MM.1S (cell line): Measurements from ENCODE around the gene GRK2.

Experiments used
- DNase-seq: peaks from one replicate; pipeline ENCODE4 v3.0.0-alpha.2; 2015
- H2AFZ ChIP-seq: fragments of 300-600 bp; sonication (generic); 2 replicates; pipeline ENCODE4 v1.6.0; 2016; ENCODE audit warnings: antibody characterized with exemption, low read length
- H3F3A ChIP-seq: fragments of 300-600 bp; sonication (generic); 2 replicates; pipeline ENCODE4 v1.6.1; 2016; ENCODE audit warnings: mild to moderate bottlenecking, antibody characterized with exemption, low read length, moderate library complexity, mixed read lengths; ENCODE audit not compliant: insufficient read depth
- H3K27ac ChIP-seq: fragments of 300-600 bp; sonication (generic); 2 replicates; pipeline ENCODE4 v1.5.1; 2016; ENCODE audit warnings: mild to moderate bottlenecking, low read length
- H3K27me3 ChIP-seq: fragments of 300-600 bp; sonication (generic); replicated peaks from 2 replicates; pipeline ENCODE4 v1.6.0; 2016; ENCODE audit warnings: low read length; ENCODE audit not compliant: insufficient read depth
- H3K36me3 ChIP-seq: fragments of 300-600 bp; sonication (generic); replicated peaks from 2 replicates; pipeline ENCODE4 v1.6.1; 2016; ENCODE audit warnings: mild to moderate bottlenecking, low read length, mixed read lengths; ENCODE audit not compliant: insufficient read depth
- H3K4me1 ChIP-seq: fragments of 300-600 bp; sonication (generic); 2 replicates; pipeline ENCODE4 v1.6.1; 2016; ENCODE audit warnings: low read length, mixed read lengths
- H3K4me2 ChIP-seq: fragments of 300-600 bp; sonication (generic); 2 replicates; pipeline ENCODE4 v1.6.0; 2016; ENCODE audit warnings: low read depth, low read length
- H3K4me3 ChIP-seq: fragments of 300-600 bp; sonication (generic); 2 replicates; pipeline ENCODE4 v1.5.1; 2016; ENCODE audit warnings: low read length, mixed read lengths
- H3K79me2 ChIP-seq: fragments of 300-600 bp; sonication (generic); 2 replicates; pipeline ENCODE4 v1.6.1; 2016; ENCODE audit warnings: mixed run types, low read length, mixed read lengths
- H3K9ac ChIP-seq: fragments of 300-600 bp; sonication (generic); 2 replicates; pipeline ENCODE4 v1.6.1; 2016; ENCODE audit warnings: low read length, mixed read lengths
- H3K9me2 ChIP-seq: fragments of 300-600 bp; sonication (generic); replicated peaks from 2 replicates; pipeline ENCODE4 v1.6.1; 2016; ENCODE audit warnings: mild to moderate bottlenecking, low read length, mixed read lengths; ENCODE audit not compliant: insufficient read depth
- H3K9me3 ChIP-seq: fragments of 300-600 bp; sonication (generic); replicated peaks from 2 replicates; pipeline ENCODE4 v1.6.1; 2016; ENCODE audit warnings: mild to moderate bottlenecking, low read length, mixed read lengths; ENCODE audit not compliant: insufficient read depth
- H4K20me1 ChIP-seq: fragments of 300-600 bp; sonication (generic); 2 replicates; pipeline ENCODE4 v1.6.1; 2016; ENCODE audit warnings: mild to moderate bottlenecking, low read length, moderate library complexity, mixed read lengths; ENCODE audit not compliant: insufficient read depth
- EZH2 ChIP-seq: fragments of 300-600 bp; sonication (generic); optimal IDR thresholded peaks from 2 replicates; pipeline ENCODE3; 2017; ENCODE audit warnings: low read depth, mild to moderate bottlenecking, antibody characterized with exemption, low read length, mixed read lengths
- EZH2phosphoT487 ChIP-seq: fragments of 300-600 bp; sonication (generic); IDR thresholded peaks from 2 replicates; pipeline ENCODE4 v1.6.1; 2018; ENCODE audit warnings: antibody characterized with exemption, low read length
- TF ChIP-seq, protein P1 (sequence below): fragments of 300-600 bp; sonication (generic); IDR thresholded peaks from 2 replicates; pipeline ENCODE4 v1.5.1; 2016; ENCODE audit warnings: antibody characterized with exemption, low read length, mixed read lengths

Gene GRK2

DNA sequence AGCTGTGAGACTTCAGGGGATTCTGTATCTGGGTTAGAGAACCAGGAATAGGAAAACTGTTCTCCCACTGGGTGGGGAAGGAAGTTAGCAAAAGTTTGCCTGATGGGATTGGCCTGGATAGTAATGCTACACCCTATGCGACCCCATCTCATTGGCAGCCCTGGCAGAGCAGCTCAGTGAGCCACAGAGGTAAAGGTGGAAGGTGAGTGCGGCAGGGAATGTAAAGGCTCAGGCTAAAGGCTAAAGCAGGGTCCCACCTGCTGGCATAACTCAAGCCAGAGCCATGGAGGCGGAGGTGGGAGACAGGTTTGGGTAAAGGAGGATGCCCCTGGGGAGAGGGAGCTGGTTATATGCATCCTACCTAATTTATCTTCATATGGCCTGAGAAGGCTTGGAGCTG lies 55.8 kb downstream of the GRK2 start:
- Histone ChIP-seq H3K9ac (no peak overlapping the region), H4K20me1 (no peaks in the 10 kb centered on the region), H3K79me2 (no peaks in the 10 kb centered on the region), H3K4me1 (peaks cover 11% of the 10 kb centered on the region; the same call in 1 of the 2 replicates), H3K9me2 (no peaks in the 10 kb centered on the region), H2AFZ (no peak overlapping the region), H3K4me2 (no peak overlapping the region), H3K4me3 (no peak overlapping the region), H3K27ac (no peak overlapping the region; the same call in 1 of the 2 replicates), H3K27me3 (no peaks in the 10 kb centered on the region), H3K9me3 (no peaks in the 10 kb centered on the region), H3F3A (peaks cover 10% of the 10 kb centered on the region), H3K36me3 (no peaks in the 10 kb centered on the region)
- DNase-seq = no peak
- no peak for TF ChIP-seq EZH2
- no peak for TF ChIP-seq EZH2phosphoT487
- TF ChIP-seq, protein P1, sequence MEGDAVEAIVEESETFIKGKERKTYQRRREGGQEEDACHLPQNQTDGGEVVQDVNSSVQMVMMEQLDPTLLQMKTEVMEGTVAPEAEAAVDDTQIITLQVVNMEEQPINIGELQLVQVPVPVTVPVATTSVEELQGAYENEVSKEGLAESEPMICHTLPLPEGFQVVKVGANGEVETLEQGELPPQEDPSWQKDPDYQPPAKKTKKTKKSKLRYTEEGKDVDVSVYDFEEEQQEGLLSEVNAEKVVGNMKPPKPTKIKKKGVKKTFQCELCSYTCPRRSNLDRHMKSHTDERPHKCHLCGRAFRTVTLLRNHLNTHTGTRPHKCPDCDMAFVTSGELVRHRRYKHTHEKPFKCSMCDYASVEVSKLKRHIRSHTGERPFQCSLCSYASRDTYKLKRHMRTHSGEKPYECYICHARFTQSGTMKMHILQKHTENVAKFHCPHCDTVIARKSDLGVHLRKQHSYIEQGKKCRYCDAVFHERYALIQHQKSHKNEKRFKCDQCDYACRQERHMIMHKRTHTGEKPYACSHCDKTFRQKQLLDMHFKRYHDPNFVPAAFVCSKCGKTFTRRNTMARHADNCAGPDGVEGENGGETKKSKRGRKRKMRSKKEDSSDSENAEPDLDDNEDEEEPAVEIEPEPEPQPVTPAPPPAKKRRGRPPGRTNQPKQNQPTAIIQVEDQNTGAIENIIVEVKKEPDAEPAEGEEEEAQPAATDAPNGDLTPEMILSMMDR = no peak

DNA sequence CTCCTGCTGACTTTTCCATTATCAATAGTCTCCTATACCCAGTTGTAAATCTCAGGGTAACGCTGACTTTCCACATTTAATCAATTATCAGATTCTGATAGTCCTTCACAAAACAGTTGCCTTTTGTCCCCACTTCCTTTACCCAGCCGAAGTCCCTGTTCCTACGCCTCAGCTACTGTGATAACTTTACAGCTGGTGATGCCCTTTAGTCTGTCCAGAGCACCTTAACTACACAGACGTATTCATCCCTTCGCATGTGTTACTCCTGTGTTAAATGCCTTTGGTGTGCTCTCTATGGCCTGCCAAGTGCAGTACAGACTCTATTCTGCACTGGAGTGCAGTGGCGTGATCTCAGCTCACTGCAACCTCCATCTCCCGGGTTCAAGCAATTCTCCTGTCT lies 57.3 kb downstream of the GRK2 start:
- Histone ChIP-seq H3K27me3 (no peaks in the 10 kb centered on the region), H3K9me2 (no peaks in the 10 kb centered on the region), H3K4me1 (peaks cover 9% of the 10 kb centered on the region; the same call in 1 of the 2 replicates), H2AFZ (no peak overlapping the region), H3K27ac (no peak overlapping the region), H3K9ac (no peak overlapping the region), H3K9me3 (no peaks in the 10 kb centered on the region), H3K4me2 (no peak overlapping the region), H3K4me3 (no peak overlapping the region), H3K79me2 (no peaks in the 10 kb centered on the region), H4K20me1 (no peaks in the 10 kb centered on the region), H3K36me3 (no peaks in the 10 kb centered on the region), H3F3A (0 out of 2 replicates have a peak, but pooled peaks cover 6% of the 10 kb centered on the region)
- no peak for DNase-seq
- TF ChIP-seq, protein P1 = no peak

DNA sequence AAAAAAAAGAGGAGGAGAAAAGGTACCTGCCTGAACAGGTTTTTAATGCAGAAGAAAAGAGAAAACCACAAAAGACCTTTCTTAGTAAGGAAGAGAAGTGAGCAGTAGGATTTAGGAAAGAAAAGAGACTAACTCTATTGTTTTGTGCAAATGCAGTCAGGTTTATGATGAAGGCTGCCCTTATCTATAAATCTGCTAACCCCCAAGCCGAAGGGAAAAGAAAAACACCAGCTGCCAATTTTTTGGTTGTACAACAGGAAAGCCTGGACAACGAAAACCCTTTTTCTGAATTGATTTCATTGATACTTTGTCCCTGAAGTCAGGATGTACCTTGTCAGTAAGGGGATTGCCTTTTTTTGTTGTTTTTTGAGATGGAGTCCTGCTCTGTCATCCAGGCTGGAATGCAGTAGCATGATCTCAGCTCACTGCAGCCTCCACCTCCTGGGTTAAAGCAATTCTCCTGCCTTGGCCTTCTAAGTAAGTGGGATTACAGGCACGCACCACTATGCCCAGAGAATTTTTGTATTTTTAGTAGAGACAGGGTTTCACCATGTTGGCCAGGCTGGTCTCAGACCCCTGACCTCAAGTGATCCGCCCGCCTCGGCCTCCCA lies 65.9 kb downstream of the GRK2 start:
- no peaks in the 10 kb centered on the region for H3K79me2 ChIP-seq
- H3K4me3 ChIP-seq = no peak overlapping the region
- DNase-seq = no peak
- no peak overlapping the region for H3K4me2 ChIP-seq
- no peak for TF ChIP-seq EZH2phosphoT487
- no peak for TF ChIP-seq EZH2
- H3K27me3 ChIP-seq = no peaks in the 10 kb centered on the region
- H3K27ac ChIP-seq = no peak overlapping the region
- no peaks in the 10 kb centered on the region for H4K20me1 ChIP-seq
- H2AFZ ChIP-seq = no peak overlapping the region
- H3K9ac ChIP-seq = no peak overlapping the region
- H3F3A ChIP-seq = no peaks in the 10 kb centered on the region
- no peaks in the 10 kb centered on the region for H3K9me3 ChIP-seq
- H3K4me1 ChIP-seq = no peaks in the 10 kb centered on the region
- H3K36me3 ChIP-seq = no peaks in the 10 kb centered on the region
- H3K9me2 ChIP-seq = no peaks in the 10 kb centered on the region
